ENCODE results near the gene DYNC2H1.

DYNC2H1 gene

DNA sequence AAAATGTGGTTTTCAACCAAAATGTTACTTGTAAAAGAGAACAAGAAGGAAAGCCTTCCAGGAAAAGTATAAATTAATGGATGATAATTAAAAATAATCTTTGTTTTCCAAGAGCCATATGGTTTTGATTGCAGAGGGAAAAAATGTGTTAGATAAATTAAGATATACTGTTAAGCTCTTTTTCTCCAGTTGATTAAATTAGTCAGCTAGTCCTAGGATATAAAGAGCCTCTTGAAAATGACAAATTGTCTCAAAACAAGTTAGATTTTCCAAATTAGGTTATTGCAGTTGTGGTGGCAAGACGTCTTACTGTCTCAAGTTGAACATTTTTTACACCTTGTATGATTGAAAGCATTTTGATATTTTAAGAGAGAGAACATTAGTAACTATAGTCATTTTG lies 110.9 kb downstream of the DYNC2H1 start:
- H3K36me3 ChIP-seq (ENCODE audit: control insufficient read depth, insufficient read depth, low read length) = no peaks in the 10 kb centered on the region
- DNase-seq (ENCODE audit: extremely low read depth, insufficient read length) = no peak
- no peak overlapping the region for H3K4me3 ChIP-seq (replicated peaks; ENCODE audit: low read depth, low read length)
- H3K27me3 ChIP-seq (replicated peaks; ENCODE audit: control insufficient read depth, insufficient read depth, low read length) = no peaks in the 10 kb centered on the region
- TF ChIP-seq CTCF (IDR thresholded peaks at IDR 0.05; ENCODE audit: insufficient read depth, low read length, poor library complexity, severe bottlenecking) = no peak

- TF ChIP-seq CTCF (IDR thresholded peaks at IDR 0.05; ENCODE audit: insufficient read depth, low read length, poor library complexity, severe bottlenecking) = no peak
- no peak for DNase-seq (ENCODE audit: extremely low read depth, insufficient read length)
- H3K36me3 ChIP-seq (ENCODE audit: control insufficient read depth, insufficient read depth, low read length) = no peaks in the 10 kb centered on the region
- H3K4me3 ChIP-seq (replicated peaks; ENCODE audit: low read depth, low read length) = no peak overlapping the region
- H3K27me3 ChIP-seq (replicated peaks; ENCODE audit: control insufficient read depth, insufficient read depth, low read length) = no peaks in the 10 kb centered on the region
Observed at GRCh38 chr11:103222806-103223205, 113.6 kb downstream of the DYNC2H1 start.

DNA sequence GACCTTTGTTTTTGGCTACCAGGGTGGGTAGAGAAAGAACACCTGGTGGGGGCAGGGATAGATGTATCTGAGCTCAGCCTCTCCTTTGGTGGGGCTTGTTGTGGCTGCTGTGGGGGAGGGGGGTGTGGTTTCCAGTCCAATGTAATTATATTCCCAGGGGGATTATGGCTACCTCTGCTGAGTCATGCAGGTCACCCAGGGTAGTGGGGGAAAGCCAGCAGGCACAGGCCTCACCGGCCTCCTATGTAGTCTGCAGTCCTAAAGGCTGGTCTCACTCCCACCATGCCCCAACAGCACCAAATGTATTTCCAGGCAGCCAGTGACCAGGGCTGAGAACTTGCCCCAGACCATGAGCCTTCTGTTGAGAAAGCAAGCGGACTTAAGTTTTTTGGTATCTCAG lies 119.6 kb downstream of the DYNC2H1 start:
- H3K27me3 ChIP-seq (replicated peaks; ENCODE audit: control insufficient read depth, insufficient read depth, low read length) = no peaks in the 10 kb centered on the region
- no peaks in the 10 kb centered on the region for H3K36me3 ChIP-seq (ENCODE audit: control insufficient read depth, insufficient read depth, low read length)
- no peak for TF ChIP-seq CTCF (IDR thresholded peaks at IDR 0.05; ENCODE audit: insufficient read depth, low read length, poor library complexity, severe bottlenecking)
- no peak for DNase-seq (ENCODE audit: extremely low read depth, insufficient read length)
- H3K4me3 ChIP-seq (replicated peaks; ENCODE audit: low read depth, low read length) = no peak overlapping the region

DNA sequence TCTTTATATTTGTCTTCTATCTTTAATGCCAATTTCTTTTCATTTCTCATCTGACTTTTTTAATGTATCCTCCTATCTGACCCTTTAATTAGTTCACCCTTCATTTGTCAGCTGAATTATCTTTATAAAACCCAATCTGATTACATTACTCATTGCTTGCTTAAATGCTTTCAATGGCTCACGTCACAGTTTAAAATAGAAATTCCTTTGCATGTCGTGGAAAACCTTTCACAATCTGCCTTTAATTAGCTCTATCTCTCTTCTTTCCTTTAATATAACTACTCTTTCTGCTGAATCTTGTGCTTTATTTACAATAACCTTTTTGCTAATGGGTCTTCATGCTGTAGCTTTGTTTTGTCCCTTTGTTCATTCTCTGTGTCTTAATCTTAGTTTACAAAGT lies 125.7 kb downstream of the DYNC2H1 start:
- H3K27me3 ChIP-seq (replicated peaks; ENCODE audit: control insufficient read depth, insufficient read depth, low read length) = no peaks in the 10 kb centered on the region
- H3K4me3 ChIP-seq (replicated peaks; ENCODE audit: low read depth, low read length) = no peak overlapping the region
- no peaks in the 10 kb centered on the region for H3K36me3 ChIP-seq (ENCODE audit: control insufficient read depth, insufficient read depth, low read length)
- TF ChIP-seq CTCF (IDR thresholded peaks at IDR 0.05; ENCODE audit: insufficient read depth, low read length, poor library complexity, severe bottlenecking) = no peak
- no peak for DNase-seq (ENCODE audit: extremely low read depth, insufficient read length)

GRCh38 chr11:103241574-103241973 lies 132.3 kb downstream of the DYNC2H1 start:
- Histone ChIP-seq H3K27me3 (replicated peaks; ENCODE audit: control insufficient read depth, insufficient read depth, low read length) (no peaks in the 10 kb centered on the region), H3K4me3 (replicated peaks; ENCODE audit: low read depth, low read length) (no peak overlapping the region), H3K36me3 (ENCODE audit: control insufficient read depth, insufficient read depth, low read length) (no peaks in the 10 kb centered on the region)
- TF ChIP-seq CTCF (IDR thresholded peaks at IDR 0.05; ENCODE audit: insufficient read depth, low read length, poor library complexity, severe bottlenecking) = no peak
- DNase-seq (ENCODE audit: extremely low read depth, insufficient read length) = no peak

GRCh38 chr11:103254123-103254522 lies 144.9 kb downstream of the DYNC2H1 start:
- no peaks in the 10 kb centered on the region for H3K27me3 ChIP-seq (replicated peaks; ENCODE audit: control insufficient read depth, insufficient read depth, low read length)
- no peak for TF ChIP-seq CTCF (IDR thresholded peaks at IDR 0.05; ENCODE audit: insufficient read depth, low read length, poor library complexity, severe bottlenecking)
- H3K36me3 ChIP-seq (ENCODE audit: control insufficient read depth, insufficient read depth, low read length) = no peaks in the 10 kb centered on the region
- no peak for DNase-seq (ENCODE audit: extremely low read depth, insufficient read length)
- no peak overlapping the region for H3K4me3 ChIP-seq (replicated peaks; ENCODE audit: low read depth, low read length)

Data from GM06990 (cell line).